Measurements from ENCODE around the gene ADISSP. TPM values are rescaled to one million over a fixed set of nuclear protein-coding genes. Genes with fewer than 3 reads are reported as not detected.
A peak's percentile ranks its signal among the peaks of the same experiment; 100 is the strongest.

Gene ADISSP
- total RNA-seq, 1 experiment from 2014 or later: 44.1 TPM

- H3K4me1 ChIP-seq (ENCODE audit: low read length): no peaks in the 10 kb centered on the region
- no peak overlapping the region for H3K9ac ChIP-seq (ENCODE audit: low read length)
- H2AFZ ChIP-seq (ENCODE audit: low read length): no peak overlapping the region
- no peak overlapping the region for H3K27ac ChIP-seq (ENCODE audit: low read length)
- H3K4me2 ChIP-seq (ENCODE audit: low read depth, low read length, poor library complexity, severe bottlenecking): no peak overlapping the region
- DNase-seq: peak; percentile 92
- no peaks in the 10 kb centered on the region for H3K9me3 ChIP-seq (ENCODE audit: low read length)
- peaks cover under 1% of the 10 kb centered on the region; the same call in 1 of the 2 replicates for H4K20me1 ChIP-seq (ENCODE audit: insufficient read depth, low read depth, low read length)
- H3K79me2 ChIP-seq (ENCODE audit: low read length): no peaks in the 10 kb centered on the region
- no peaks in the 10 kb centered on the region for H3K36me3 ChIP-seq (ENCODE audit: insufficient read depth, low read length)
- H3K9me2 ChIP-seq (replicated peaks; ENCODE audit: insufficient read depth, low read length): no peaks in the 10 kb centered on the region
- H3K27me3 ChIP-seq (ENCODE audit: low read length): no peaks in the 10 kb centered on the region
- H3K4me3 ChIP-seq (ENCODE audit: low read length): no peak overlapping the region
These were observed 22.5 kb downstream of the ADISSP start for GRCh38 chr20:3744806-3745685.

GRCh38 chr20:3744037-3744436 is 23.5 kb downstream of the ADISSP start:
- no peaks in the 10 kb centered on the region; the same call in 1 of the 2 replicates for H4K20me1 ChIP-seq (ENCODE audit: insufficient read depth, low read depth, low read length)
- no peak overlapping the region for H3K4me3 ChIP-seq (ENCODE audit: low read length)
- no peaks in the 10 kb centered on the region for H3K36me3 ChIP-seq (ENCODE audit: insufficient read depth, low read length)
- H3K27me3 ChIP-seq (ENCODE audit: low read length): no peaks in the 10 kb centered on the region
- H3K9me3 ChIP-seq (ENCODE audit: low read length): no peaks in the 10 kb centered on the region
- no peaks in the 10 kb centered on the region for H3K4me1 ChIP-seq (ENCODE audit: low read length)
- H3K9ac ChIP-seq (ENCODE audit: low read length): no peak overlapping the region
- H3K4me2 ChIP-seq (ENCODE audit: low read depth, low read length, poor library complexity, severe bottlenecking): no peak overlapping the region
- H2AFZ ChIP-seq (ENCODE audit: low read length): no peak overlapping the region
- no peaks in the 10 kb centered on the region for H3K9me2 ChIP-seq (replicated peaks; ENCODE audit: insufficient read depth, low read length)
- DNase-seq: no peak
- H3K27ac ChIP-seq (ENCODE audit: low read length): no peak overlapping the region
- H3K79me2 ChIP-seq (ENCODE audit: low read length): no peaks in the 10 kb centered on the region

- Histone ChIP-seq H2AFZ (ENCODE audit: low read length) (no peak overlapping the region), H3K4me2 (ENCODE audit: low read depth, low read length, poor library complexity, severe bottlenecking) (no peak overlapping the region), H4K20me1 (ENCODE audit: insufficient read depth, low read depth, low read length) (no peaks in the 10 kb centered on the region; the same call in 1 of the 2 replicates), H3K4me3 (ENCODE audit: low read length) (no peak overlapping the region), H3K79me2 (ENCODE audit: low read length) (no peaks in the 10 kb centered on the region), H3K4me1 (ENCODE audit: low read length) (no peaks in the 10 kb centered on the region), H3K27me3 (ENCODE audit: low read length) (no peaks in the 10 kb centered on the region), H3K9ac (ENCODE audit: low read length) (no peak overlapping the region), H3K9me3 (ENCODE audit: low read length) (no peaks in the 10 kb centered on the region), H3K27ac (ENCODE audit: low read length) (no peak overlapping the region), H3K9me2 (replicated peaks; ENCODE audit: insufficient read depth, low read length) (no peaks in the 10 kb centered on the region), H3K36me3 (ENCODE audit: insufficient read depth, low read length) (no peaks in the 10 kb centered on the region)
- no peak for DNase-seq
These were observed 24.3 kb downstream of the ADISSP start for GRCh38 chr20:3743251-3743650.

- Histone ChIP-seq H4K20me1 (ENCODE audit: insufficient read depth, low read depth, low read length) (no peaks in the 10 kb centered on the region; the same call in 1 of the 2 replicates), H3K4me1 (ENCODE audit: low read length) (no peaks in the 10 kb centered on the region), H3K4me3 (ENCODE audit: low read length) (no peak overlapping the region), H3K9ac (ENCODE audit: low read length) (no peak overlapping the region), H3K9me2 (replicated peaks; ENCODE audit: insufficient read depth, low read length) (no peaks in the 10 kb centered on the region), H3K36me3 (ENCODE audit: insufficient read depth, low read length) (no peaks in the 10 kb centered on the region), H3K27me3 (ENCODE audit: low read length) (no peaks in the 10 kb centered on the region), H3K79me2 (ENCODE audit: low read length) (no peaks in the 10 kb centered on the region), H3K4me2 (ENCODE audit: low read depth, low read length, poor library complexity, severe bottlenecking) (no peak overlapping the region), H3K27ac (ENCODE audit: low read length) (no peak overlapping the region), H2AFZ (ENCODE audit: low read length) (no peak overlapping the region), H3K9me3 (ENCODE audit: low read length) (no peaks in the 10 kb centered on the region)
- no peak for DNase-seq
These were observed 25.6 kb downstream of the ADISSP start for GRCh38 chr20:3741836-3742458.

- DNase-seq: no peak
- Histone ChIP-seq H3K9me3 (ENCODE audit: low read length) (no peaks in the 10 kb centered on the region), H3K4me2 (ENCODE audit: low read depth, low read length, poor library complexity, severe bottlenecking) (no peak overlapping the region), H3K4me1 (ENCODE audit: low read length) (no peaks in the 10 kb centered on the region), H3K9me2 (replicated peaks; ENCODE audit: insufficient read depth, low read length) (no peaks in the 10 kb centered on the region), H3K36me3 (ENCODE audit: insufficient read depth, low read length) (no peaks in the 10 kb centered on the region), H4K20me1 (ENCODE audit: insufficient read depth, low read depth, low read length) (no peaks in the 10 kb centered on the region), H3K4me3 (ENCODE audit: low read length) (no peak overlapping the region), H3K9ac (ENCODE audit: low read length) (no peak overlapping the region), H3K27me3 (ENCODE audit: low read length) (no peaks in the 10 kb centered on the region), H3K27ac (ENCODE audit: low read length) (no peak overlapping the region), H3K79me2 (ENCODE audit: low read length) (no peaks in the 10 kb centered on the region), H2AFZ (ENCODE audit: low read length) (no peak overlapping the region)
These were observed 26.8 kb downstream of the ADISSP start for GRCh38 chr20:3740615-3741301.

GRCh38 chr20:3739926-3740451 is 27.6 kb downstream of the ADISSP start:
- H3K9me3 ChIP-seq (ENCODE audit: low read length): no peaks in the 10 kb centered on the region
- DNase-seq: no peak
- H3K36me3 ChIP-seq (ENCODE audit: insufficient read depth, low read length): no peaks in the 10 kb centered on the region
- no peak overlapping the region for H3K4me2 ChIP-seq (ENCODE audit: low read depth, low read length, poor library complexity, severe bottlenecking)
- H3K27me3 ChIP-seq (ENCODE audit: low read length): no peaks in the 10 kb centered on the region
- H3K9ac ChIP-seq (ENCODE audit: low read length): no peak overlapping the region
- H3K9me2 ChIP-seq (replicated peaks; ENCODE audit: insufficient read depth, low read length): no peaks in the 10 kb centered on the region
- H3K27ac ChIP-seq (ENCODE audit: low read length): no peak overlapping the region
- H4K20me1 ChIP-seq (ENCODE audit: insufficient read depth, low read depth, low read length): no peaks in the 10 kb centered on the region
- H3K4me1 ChIP-seq (ENCODE audit: low read length): no peaks in the 10 kb centered on the region
- no peak overlapping the region for H3K4me3 ChIP-seq (ENCODE audit: low read length)
- H3K79me2 ChIP-seq (ENCODE audit: low read length): no peaks in the 10 kb centered on the region
- no peak overlapping the region for H2AFZ ChIP-seq (ENCODE audit: low read length)

- no peaks in the 10 kb centered on the region for H3K79me2 ChIP-seq (ENCODE audit: low read length)
- H3K4me2 ChIP-seq (ENCODE audit: low read depth, low read length, poor library complexity, severe bottlenecking): no peak overlapping the region
- no peaks in the 10 kb centered on the region for H4K20me1 ChIP-seq (ENCODE audit: insufficient read depth, low read depth, low read length)
- H3K36me3 ChIP-seq (ENCODE audit: insufficient read depth, low read length): no peaks in the 10 kb centered on the region
- no peak overlapping the region for H3K27ac ChIP-seq (ENCODE audit: low read length)
- no peaks in the 10 kb centered on the region for H3K27me3 ChIP-seq (ENCODE audit: low read length)
- H2AFZ ChIP-seq (ENCODE audit: low read length): no peak overlapping the region
- no peak for DNase-seq
- no peaks in the 10 kb centered on the region for H3K9me3 ChIP-seq (ENCODE audit: low read length)
- H3K4me1 ChIP-seq (ENCODE audit: low read length): no peaks in the 10 kb centered on the region
- no peak overlapping the region for H3K4me3 ChIP-seq (ENCODE audit: low read length)
- H3K9me2 ChIP-seq (replicated peaks; ENCODE audit: insufficient read depth, low read length): no peaks in the 10 kb centered on the region
- no peak overlapping the region for H3K9ac ChIP-seq (ENCODE audit: low read length)
These were observed 28.3 kb downstream of the ADISSP start for GRCh38 chr20:3739054-3739925.

Data from Karpas-422 (cell line).